Aortic smooth muscle cell (primary cell): ENCODE measurements around the gene NR3C1. TPM values are rescaled to one million over a fixed set of nuclear protein-coding genes. Genes with fewer than 3 reads are reported as not detected.

Experiments
- total RNA-seq: library from RNA; depleted of rRNA; stranded (reverse); fragments of >200 nt; gene quantifications from 2 replicates; pipeline ENCODE4 v1.2.3, GENCODE V29; 2014

NR3C1 gene
- 55.1 and 67.0 TPM in 2 replicates for total RNA-seq

DNA sequence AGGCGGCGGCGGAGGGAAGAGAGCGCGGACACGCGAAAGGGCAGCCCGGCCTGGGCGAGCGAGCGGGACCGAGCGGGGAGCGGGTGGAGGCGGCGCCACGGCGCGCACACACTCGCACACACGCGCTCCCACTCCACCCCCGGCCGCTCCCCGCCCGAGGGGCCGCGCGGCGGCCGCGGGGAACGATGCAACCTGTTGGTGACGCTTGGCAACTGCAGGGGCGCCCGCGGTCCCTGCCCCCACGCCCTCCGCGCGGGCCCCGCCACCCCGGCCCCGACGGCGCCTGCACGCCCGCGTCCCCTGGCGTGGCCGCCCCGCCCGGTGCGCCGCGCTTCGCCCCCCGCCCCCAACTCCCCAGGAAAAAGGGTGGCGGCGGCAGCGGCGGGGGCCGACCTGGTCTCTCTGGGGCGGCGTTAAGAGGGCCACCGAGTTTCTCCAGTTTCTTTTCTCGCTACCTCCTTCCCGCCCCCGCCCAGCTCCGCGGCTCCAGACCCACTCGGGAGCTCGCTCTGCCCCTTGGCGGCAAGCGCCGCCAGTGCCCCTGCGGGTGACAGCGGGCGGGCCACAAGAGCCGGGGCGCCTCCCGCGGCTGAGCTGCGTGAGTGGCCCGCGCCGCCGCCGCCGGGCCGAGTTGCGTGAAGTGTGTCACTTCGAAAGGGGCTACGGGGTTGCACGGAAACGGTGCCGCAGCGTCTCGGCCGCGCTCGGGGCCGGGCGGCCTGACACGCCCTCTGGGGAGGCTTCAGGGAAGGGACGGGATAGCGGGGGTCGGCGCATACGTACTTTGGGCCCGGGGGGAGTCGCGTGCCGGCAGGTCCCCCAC lies at the start of gene NR3C1:
Gene NR3C1 (minus strand): TSS at position 94 of the 823 bp plus-strand sequence. CDS start 2,847 bp downstream, outside the sequence.

